Measurements from ENCODE around the gene SPRYD7.

SPRYD7 gene

DNA sequence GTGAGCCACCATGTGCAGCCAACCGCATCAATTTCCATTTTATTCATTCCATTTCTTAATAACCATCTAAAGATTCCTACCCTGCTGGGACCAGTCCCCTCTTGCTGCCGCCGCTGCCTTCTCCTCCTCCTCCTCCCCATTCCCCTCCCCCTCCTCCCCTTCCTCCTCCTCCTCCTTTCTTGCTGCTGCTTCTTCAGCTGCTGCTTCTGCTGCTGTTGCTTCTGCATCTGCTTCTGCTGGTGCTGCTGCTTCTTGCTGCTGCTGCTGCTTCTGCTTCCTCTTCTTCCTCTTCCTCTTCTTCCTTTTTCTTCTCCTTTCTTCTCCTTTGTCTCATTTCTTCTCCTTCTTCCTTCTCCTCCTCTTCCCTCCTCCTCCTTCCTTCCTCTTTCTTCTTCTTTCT is 20.0 kb upstream of the SPRYD7 start:
- Histone ChIP-seq H3F3A (ENCODE audit: insufficient read depth, low read length) (no peaks in the 10 kb centered on the region), H3K79me2 (ENCODE audit: insufficient read depth, low read length) (no peaks in the 10 kb centered on the region), H3K4me1 (ENCODE audit: insufficient read depth, low read length, severe bottlenecking) (no peaks in the 10 kb centered on the region), H3K4me2 (ENCODE audit: low read length) (no peak overlapping the region), H3K36me3 (ENCODE audit: insufficient read depth, low read length) (peaks cover 7% of the 10 kb centered on the region), H3K27me3 (ENCODE audit: insufficient read depth, low read length) (no peaks in the 10 kb centered on the region), H3K9me3 (ENCODE audit: low read length) (no peaks in the 10 kb centered on the region), H3K9me2 (ENCODE audit: low read depth, low read length) (no peaks in the 10 kb centered on the region), H3K9ac (ENCODE audit: low read length) (no peak overlapping the region), H2AFZ (ENCODE audit: low read length) (no peak overlapping the region), H4K20me1 (ENCODE audit: insufficient read depth, low read length) (no peaks in the 10 kb centered on the region), H3K4me3 (ENCODE audit: low read depth, low read length, poor library complexity, severe bottlenecking) (no peak overlapping the region), H3K27ac (ENCODE audit: low read depth, low read length, poor library complexity, severe bottlenecking) (no peak overlapping the region)
- TF ChIP-seq EZH2 (IDR thresholded peaks at IDR 0.05; ENCODE audit: borderline replicate concordance, low read length), result no peak
- TF ChIP-seq, protein P1, sequence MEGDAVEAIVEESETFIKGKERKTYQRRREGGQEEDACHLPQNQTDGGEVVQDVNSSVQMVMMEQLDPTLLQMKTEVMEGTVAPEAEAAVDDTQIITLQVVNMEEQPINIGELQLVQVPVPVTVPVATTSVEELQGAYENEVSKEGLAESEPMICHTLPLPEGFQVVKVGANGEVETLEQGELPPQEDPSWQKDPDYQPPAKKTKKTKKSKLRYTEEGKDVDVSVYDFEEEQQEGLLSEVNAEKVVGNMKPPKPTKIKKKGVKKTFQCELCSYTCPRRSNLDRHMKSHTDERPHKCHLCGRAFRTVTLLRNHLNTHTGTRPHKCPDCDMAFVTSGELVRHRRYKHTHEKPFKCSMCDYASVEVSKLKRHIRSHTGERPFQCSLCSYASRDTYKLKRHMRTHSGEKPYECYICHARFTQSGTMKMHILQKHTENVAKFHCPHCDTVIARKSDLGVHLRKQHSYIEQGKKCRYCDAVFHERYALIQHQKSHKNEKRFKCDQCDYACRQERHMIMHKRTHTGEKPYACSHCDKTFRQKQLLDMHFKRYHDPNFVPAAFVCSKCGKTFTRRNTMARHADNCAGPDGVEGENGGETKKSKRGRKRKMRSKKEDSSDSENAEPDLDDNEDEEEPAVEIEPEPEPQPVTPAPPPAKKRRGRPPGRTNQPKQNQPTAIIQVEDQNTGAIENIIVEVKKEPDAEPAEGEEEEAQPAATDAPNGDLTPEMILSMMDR (IDR thresholded peaks at IDR 0.05; ENCODE audit: low read length), result no peak

DNA sequence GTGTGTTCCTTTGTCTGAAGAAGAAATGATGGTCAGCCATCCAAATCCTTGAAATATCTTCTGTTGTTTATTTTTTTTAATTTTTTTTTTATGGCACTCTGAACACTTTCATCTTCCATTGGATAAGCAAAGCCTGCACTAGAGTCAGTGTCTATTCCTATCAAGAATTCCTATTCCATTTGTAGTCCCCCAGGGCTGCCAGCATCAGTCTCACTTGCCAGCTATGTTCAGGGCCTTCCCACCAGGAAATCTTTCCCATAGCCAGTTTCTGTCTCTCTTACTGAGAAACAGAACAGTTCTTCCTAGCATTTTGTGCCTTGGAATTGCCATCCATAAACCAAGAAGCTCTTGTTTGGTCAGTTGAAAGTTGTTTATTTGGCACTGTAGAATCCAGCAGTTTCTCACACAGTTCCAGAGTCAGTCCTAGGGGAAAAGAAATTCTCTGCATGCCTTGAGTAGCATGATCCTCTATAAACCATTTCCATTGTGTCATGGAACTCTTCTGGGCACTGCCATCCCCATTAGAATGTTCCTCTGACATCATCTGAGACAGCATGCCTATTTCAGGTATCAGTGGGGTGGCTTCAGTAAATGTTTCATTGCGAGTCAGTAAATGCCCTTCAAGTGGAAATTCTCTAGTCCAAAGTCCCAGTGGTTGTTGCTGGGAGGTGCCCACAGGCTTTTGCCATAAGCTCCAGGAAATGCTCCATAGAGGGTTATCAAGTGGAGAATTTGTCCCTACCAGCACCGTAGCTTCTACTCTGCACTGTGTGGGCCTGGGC is 18.7 kb upstream of the SPRYD7 start:
- no peaks in the 10 kb centered on the region for H4K20me1 ChIP-seq (ENCODE audit: insufficient read depth, low read length)
- no peak overlapping the region for H3K9ac ChIP-seq (ENCODE audit: low read length)
- H3K9me3 ChIP-seq (ENCODE audit: low read length), result no peaks in the 10 kb centered on the region
- no peak overlapping the region for H2AFZ ChIP-seq (ENCODE audit: low read length)
- H3K4me1 ChIP-seq (ENCODE audit: insufficient read depth, low read length, severe bottlenecking), result no peaks in the 10 kb centered on the region
- H3K4me2 ChIP-seq (ENCODE audit: low read length), result no peak overlapping the region
- H3K36me3 ChIP-seq (ENCODE audit: insufficient read depth, low read length), result peaks cover 7% of the 10 kb centered on the region
- no peak for TF ChIP-seq EZH2 (IDR thresholded peaks at IDR 0.05; ENCODE audit: borderline replicate concordance, low read length)
- TF ChIP-seq, protein P1 (IDR thresholded peaks at IDR 0.05; ENCODE audit: low read length), result no peak
- H3K27ac ChIP-seq (ENCODE audit: low read depth, low read length, poor library complexity, severe bottlenecking), result no peak overlapping the region
- H3K9me2 ChIP-seq (ENCODE audit: low read depth, low read length), result no peaks in the 10 kb centered on the region
- H3K27me3 ChIP-seq (ENCODE audit: insufficient read depth, low read length), result no peaks in the 10 kb centered on the region
- H3K4me3 ChIP-seq (ENCODE audit: low read depth, low read length, poor library complexity, severe bottlenecking), result no peak overlapping the region
- no peaks in the 10 kb centered on the region for H3F3A ChIP-seq (ENCODE audit: insufficient read depth, low read length)
- no peaks in the 10 kb centered on the region for H3K79me2 ChIP-seq (ENCODE audit: insufficient read depth, low read length)

DNA sequence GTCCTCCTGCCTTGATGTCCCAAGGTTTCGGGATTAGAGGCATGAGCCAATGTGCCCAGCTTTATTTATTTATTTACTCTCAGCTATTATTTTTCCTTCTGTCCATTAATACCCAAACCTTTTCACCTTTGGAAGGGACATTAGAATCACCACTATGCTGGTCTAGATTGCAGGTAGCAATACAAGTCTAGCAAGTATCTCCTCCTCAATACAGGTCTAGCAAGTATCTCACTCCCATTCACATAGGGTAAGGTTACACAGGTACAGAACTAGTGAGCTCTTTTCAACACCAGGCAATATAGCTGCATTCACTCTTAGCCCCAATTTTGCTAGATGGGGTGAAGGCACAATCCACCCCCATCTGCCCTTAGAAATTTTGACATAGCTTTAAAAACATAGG is 17.4 kb upstream of the SPRYD7 start:
- Histone ChIP-seq H3K36me3 (ENCODE audit: insufficient read depth, low read length) (no peaks in the 10 kb centered on the region), H3K27ac (ENCODE audit: low read depth, low read length, poor library complexity, severe bottlenecking) (no peak overlapping the region), H3K9ac (ENCODE audit: low read length) (no peak overlapping the region), H3K4me3 (ENCODE audit: low read depth, low read length, poor library complexity, severe bottlenecking) (no peak overlapping the region), H3K9me2 (ENCODE audit: low read depth, low read length) (no peaks in the 10 kb centered on the region), H2AFZ (ENCODE audit: low read length) (no peak overlapping the region), H3F3A (ENCODE audit: insufficient read depth, low read length) (no peaks in the 10 kb centered on the region), H4K20me1 (ENCODE audit: insufficient read depth, low read length) (no peaks in the 10 kb centered on the region), H3K4me2 (ENCODE audit: low read length) (no peak overlapping the region), H3K4me1 (ENCODE audit: insufficient read depth, low read length, severe bottlenecking) (no peaks in the 10 kb centered on the region), H3K79me2 (ENCODE audit: insufficient read depth, low read length) (no peaks in the 10 kb centered on the region), H3K27me3 (ENCODE audit: insufficient read depth, low read length) (no peaks in the 10 kb centered on the region), H3K9me3 (ENCODE audit: low read length) (no peaks in the 10 kb centered on the region)
- TF ChIP-seq, protein P1 (IDR thresholded peaks at IDR 0.05; ENCODE audit: low read length), result no peak
- no peak for TF ChIP-seq EZH2 (IDR thresholded peaks at IDR 0.05; ENCODE audit: borderline replicate concordance, low read length)
